HCT116 (cell line): ENCODE data around the gene HOXB1. TPM values are rescaled to one million over a fixed set of nuclear protein-coding genes. Genes with fewer than 3 reads are reported as not detected.

ENCODE experiments used
- ATAC-seq: fragments of 200-7000 bp; cut with Tn5 transposase; 2 replicates; pipeline ENCODE4 v1.9.1; 2020; ENCODE audit warnings: mild to moderate bottlenecking, moderate library complexity
- BruUV-seq: library from RNA; stranded (reverse); fragments of 400-500 nt; replicated peaks from 2 replicates; lab custom pipeline; 2021; lab: Mats Ljungman, UMichigan
- CTCF ChIA-PET: fragments of 300-600 bp; sonication (Branson Sonifier 250); formaldehyde crosslinking; loops from one replicate; lab custom pipeline; 2021; ENCODE audit warnings: antibody characterized with exemption; lab: Charles Lee
- POLR2A ChIA-PET: fragments of 300-600, 350-600 bp; sonication (Branson Sonifier 250); formaldehyde crosslinking; loops from one replicate; lab custom pipeline; 2021; ENCODE audit warnings: antibody characterized with exemption; lab: Charles Lee
- RAD21 ChIA-PET, 2 experiments: fragments of 300-600 bp; sonication (Branson Sonifier 250); formaldehyde crosslinking; loops; one replicate each; lab custom pipeline; 2023; ENCODE audit warnings: low total read pairs in 2 of 2; ENCODE audit not compliant: uncharacterized antibody in 2 of 2, unreplicated experiment in 2 of 2, low non-redundant PET in 1 of 2; lab: Charles Lee
- DNase-seq: peaks from one replicate; pipeline ENCODE4 v3.0.0-alpha.2; 2010; ENCODE audit warnings: low read depth, low spot score
- H2AFZ ChIP-seq: fragments of 200-600 bp; shearing (Covaris generic), sonication (generic); 2 replicates; pipeline ENCODE4 v1.6.1; 2017; ENCODE audit warnings: low read depth, mixed run types, mixed read lengths, antibody characterized with exemption, low read length; ENCODE audit not compliant: poor library complexity, severe bottlenecking
- H3K27ac ChIP-seq: 2 replicates; pipeline ENCODE4 v1.5.1; 2012; ENCODE audit warnings: low read depth, low read length
- H3K27me3 ChIP-seq: fragments of 200-600 bp; sonication (generic); 2 replicates; pipeline ENCODE4 v1.6.1; 2016; ENCODE audit warnings: mixed run types, low read length, mixed read lengths; ENCODE audit not compliant: insufficient read depth
- H3K36me3 ChIP-seq, 2 experiments: fragments of 200-500 bp in 1 of 2; fragments of 200-600 bp in 1 of 2; sonication (Bioruptor generic) in 1 of 2; sonication (generic) in 1 of 2; 2 replicates each; pipeline versions ENCODE4 v1.5.1 to v1.6.1; 2014 to 2016; ENCODE audit warnings: low read length in 2 of 2, inconsistent platforms in 1 of 2, mixed read lengths in 1 of 2, mixed run types in 1 of 2; ENCODE audit not compliant: insufficient read depth in 2 of 2, control insufficient read depth in 1 of 2
- H3K4me1 ChIP-seq, 2 experiments: fragments of 200-600 bp in 1 of 2; sonication (generic) in 1 of 2; 2 replicates each; pipeline versions ENCODE4 v1.5.1 to v1.6.1; 2012 to 2017; ENCODE audit warnings: low read length in 2 of 2, inconsistent platforms in 1 of 2, mild to moderate bottlenecking in 1 of 2, mixed read lengths in 1 of 2, mixed run types in 1 of 2, moderate library complexity in 1 of 2; ENCODE audit not compliant: insufficient read depth in 2 of 2, control insufficient read depth in 1 of 2
- H3K4me2 ChIP-seq: fragments of 200-600 bp; sonication (generic); 2 replicates; pipeline ENCODE4 v1.6.1; 2017; ENCODE audit warnings: mixed run types, low read length, mixed read lengths
- H3K4me3 ChIP-seq, 2 experiments: fragments of 200-600 bp in 1 of 2; sonication (generic) in 1 of 2; replicated peaks in 1 of 2; 2 replicates each; pipeline ENCODE4 v1.5.1; 2011 to 2016; ENCODE audit warnings: low read length in 2 of 2, control low read depth in 1 of 2, low read depth in 1 of 2, mild to moderate bottlenecking in 1 of 2, mixed read lengths in 1 of 2, mixed run types in 1 of 2
- H3K79me2 ChIP-seq: fragments of 200-600 bp; sonication (generic); 2 replicates; pipeline ENCODE4 v1.6.1; 2017; ENCODE audit warnings: mild to moderate bottlenecking, mixed run types, low read length, moderate library complexity, mixed read lengths; ENCODE audit not compliant: insufficient read depth
- H3K9ac ChIP-seq: fragments of 200-600 bp; sonication (generic); 2 replicates; pipeline ENCODE4 v1.6.1; 2016; ENCODE audit warnings: low read length, mixed read lengths
- H3K9me2 ChIP-seq: fragments of 200-600 bp; sonication (generic), shearing (Covaris generic); 2 replicates; pipeline ENCODE4 v1.6.1; 2017; ENCODE audit warnings: mixed run types, mild to moderate bottlenecking, moderate library complexity; ENCODE audit not compliant: insufficient read depth
- H3K9me3 ChIP-seq, 2 experiments: fragments of 200-500 bp in 1 of 2; fragments of 200-600 bp in 1 of 2; sonication (Bioruptor generic) in 1 of 2; sonication (generic) in 1 of 2; 2 replicates each; pipeline ENCODE4 v1.6.1; 2014 to 2017; ENCODE audit warnings: low read length in 2 of 2, mixed read lengths in 2 of 2, inconsistent platforms in 1 of 2, low read depth in 1 of 2, mild to moderate bottlenecking in 1 of 2, mixed run types in 1 of 2, moderate library complexity in 1 of 2; ENCODE audit not compliant: control insufficient read depth in 1 of 2, insufficient read depth in 1 of 2
- H4K20me1 ChIP-seq: fragments of 200-600 bp; sonication (generic), shearing (Covaris generic); 2 replicates; pipeline ENCODE4 v1.6.1; 2017; ENCODE audit warnings: mixed run types, mild to moderate bottlenecking, moderate library complexity; ENCODE audit not compliant: insufficient read depth
- ATF3 ChIP-seq: IDR thresholded peaks from 2 replicates; pipeline ENCODE4 v1.6.1; 2012
- CBX3 ChIP-seq: IDR thresholded peaks from 2 replicates; pipeline ENCODE4 v1.6.1; 2012; ENCODE audit warnings: low read depth
- CEBPB ChIP-seq: IDR thresholded peaks from 2 replicates; pipeline ENCODE4 v1.6.1; 2012; ENCODE audit warnings: low read depth
- CTCF ChIP-seq, 3 experiments: fragments of 200-600 bp in 1 of 3; sonication (generic) in 1 of 3; IDR thresholded peaks in 2 of 3; conservative IDR thresholded peaks in 1 of 3; 2 replicates each; pipeline ENCODE4 v1.5.1; 2012 to 2017; ENCODE audit warnings: low read depth in 2 of 3, low read length in 2 of 3, antibody characterized with exemption in 1 of 3, borderline replicate concordance in 1 of 3, control low read depth in 1 of 3, mild to moderate bottlenecking in 1 of 3, mixed read lengths in 1 of 3, mixed run types in 1 of 3, moderate library complexity in 1 of 3; ENCODE audit not compliant: insufficient read depth in 1 of 3
- ELF1 ChIP-seq: IDR thresholded peaks from 2 replicates; pipeline ENCODE4 v1.6.1; 2012; ENCODE audit warnings: low read depth, borderline replicate concordance
- EZH2 ChIP-seq: fragments of 200-600 bp; sonication (generic); IDR thresholded peaks from 2 replicates; pipeline ENCODE4 v1.6.1; 2017; ENCODE audit warnings: antibody characterized with exemption, mixed run types
- EZH2phosphoT487 ChIP-seq: fragments of 200-600 bp; IDR thresholded peaks from 2 replicates; pipeline ENCODE4 v1.6.1; 2018; ENCODE audit warnings: antibody characterized with exemption, borderline replicate concordance
- FOSL1 ChIP-seq: IDR thresholded peaks from 2 replicates; pipeline ENCODE4 v1.6.1; 2012; ENCODE audit warnings: low read depth
- MAX ChIP-seq: IDR thresholded peaks from 2 replicates; pipeline ENCODE4 v1.6.1; 2012
- POLR2A ChIP-seq: IDR thresholded peaks from 2 replicates; pipeline ENCODE4 v1.7.0; 2011; ENCODE audit warnings: borderline replicate concordance; ENCODE audit not compliant: insufficient read depth, insufficient read length; ENCODE audit errors: extremely low read depth
- POLR2AphosphoS5 ChIP-seq: IDR thresholded peaks from 2 replicates; pipeline ENCODE4 v1.6.1; 2011; ENCODE audit warnings: mild to moderate bottlenecking, low read depth, low read length, moderate library complexity
- RAD21 ChIP-seq: IDR thresholded peaks from 2 replicates; pipeline ENCODE4 v1.6.1; 2012; ENCODE audit warnings: low read depth, mild to moderate bottlenecking
- REST ChIP-seq: IDR thresholded peaks from 2 replicates; pipeline ENCODE4 v1.6.1; 2012; ENCODE audit warnings: low read depth
- SIN3A ChIP-seq: IDR thresholded peaks from 2 replicates; pipeline ENCODE4 v1.6.1; 2012; ENCODE audit warnings: low read depth
- YY1 ChIP-seq: IDR thresholded peaks from 2 replicates; pipeline ENCODE4 v1.6.1; 2011; ENCODE audit warnings: low read length, low read depth, moderate library complexity, mild to moderate bottlenecking; ENCODE audit not compliant: insufficient replicate concordance; ENCODE audit errors: extremely low read depth
- ZBTB33 ChIP-seq: IDR thresholded peaks from 2 replicates; pipeline ENCODE4 v1.6.1; 2011; ENCODE audit warnings: mild to moderate bottlenecking, low read length, moderate library complexity; ENCODE audit not compliant: insufficient replicate concordance; ENCODE audit errors: extremely low read depth
- ZFX ChIP-seq: fragments of 450-650 bp; IDR thresholded peaks from 2 replicates; pipeline ENCODE4 v1.6.1; 2017
- intact Hi-C: fragments of 100-400 bp; cut with micrococcal nuclease; formaldehyde crosslinking; loops from 2 replicates; pipeline ENCODE4 v1.10.0; 2022
- total RNA-seq: library from RNA; stranded (reverse); gene quantifications from one replicate; pipeline ENCODE4 v1.2.1, GENCODE V29; 2021; ENCODE audit not compliant: unreplicated experiment

HOXB1 gene
- total RNA-seq, 1 experiment from 2014 or later = not detected

- TF ChIP-seq ELF1 (no peak), EZH2 (no peak), POLR2AphosphoS5 (no peak), CBX3 (no peak), MAX (no peak), ZBTB33 (no peak), POLR2A (no peak), CTCF (IDR thresholded peaks at IDR 0.05 in 2 of 3, conservative IDR thresholded peaks at IDR 0.05 in 1 of 3; ENCODE audit: borderline replicate concordance in 1 of 3, insufficient read depth in 1 of 3, low read depth in 2 of 3, low read length in 2 of 3) (no peak), SIN3A (no peak), EZH2phosphoT487 (no peak), CEBPB (no peak), YY1 (no peak), REST (no peak), ATF3 (no peak), RAD21 (no peak), FOSL1 (no peak), ZFX (no peak)
- Histone ChIP-seq H4K20me1 (no peaks in the 10 kb centered on the region), H3K27me3 (no peaks in the 10 kb centered on the region), H3K9ac (no peak overlapping the region), H3K9me3 (no peaks in the 10 kb centered on the region), H3K4me2 (no peak overlapping the region), H3K27ac (no peak overlapping the region), H3K36me3 (no peaks in the 10 kb centered on the region), H3K4me1 (peaks cover 9 to 19% of the 10 kb centered on the region in 2 experiments), H2AFZ (no peak overlapping the region), H3K4me3 (no peak overlapping the region), H3K9me2 (no peaks in the 10 kb centered on the region), H3K79me2 (no peaks in the 10 kb centered on the region)
- no TSS peak for BruUV-seq
- RAD21 ChIA-PET = no interaction called here
- CTCF ChIA-PET = no interaction called here
- intact Hi-C loops = no loop called here
- ATAC-seq (no peak), DNase-seq (no peak)
- POLR2A ChIA-PET = no interaction called here
Measured at GRCh38 chr17:48502901-48503300, 27.9 kb downstream of the HOXB1 start.
